Glutamatergic neuron (in vitro differentiated cells): Measurements from ENCODE around the gene TEX11. TPM values are rescaled to one million over a fixed set of nuclear protein-coding genes. Genes with fewer than 3 reads are reported as not detected.
A peak's percentile ranks its signal among the peaks of the same experiment; 100 is the strongest.

Experiments
- DNase-seq: peaks from one replicate; pipeline ENCODE4 v3.0.0; 2022
- H3K27ac Mint-ChIP-seq: one replicate; pipeline ENCODE4 v1.8.0; 2020; ENCODE audit warnings: mild to moderate bottlenecking, mixed read lengths, inconsistent platforms; ENCODE audit not compliant: unreplicated experiment
- H3K27me3 Mint-ChIP-seq: one replicate; pipeline ENCODE4 v1.8.0; 2020; ENCODE audit warnings: mild to moderate bottlenecking, moderate library complexity, mixed read lengths, inconsistent platforms; ENCODE audit not compliant: unreplicated experiment
- H3K36me3 Mint-ChIP-seq: one replicate; pipeline ENCODE4 v1.8.0; 2020; ENCODE audit warnings: mild to moderate bottlenecking, mixed read lengths, inconsistent platforms; ENCODE audit not compliant: unreplicated experiment
- H3K4me1 Mint-ChIP-seq: one replicate; pipeline ENCODE4 v1.8.0; 2020; ENCODE audit warnings: mild to moderate bottlenecking, low read depth, mixed read lengths, inconsistent platforms; ENCODE audit not compliant: unreplicated experiment
- H3K4me3 Mint-ChIP-seq: one replicate; pipeline ENCODE4 v1.8.0; 2020; ENCODE audit warnings: mild to moderate bottlenecking, mixed read lengths, inconsistent platforms; ENCODE audit not compliant: unreplicated experiment
- H3K9me3 Mint-ChIP-seq: one replicate; pipeline ENCODE4 v1.8.0; 2020; ENCODE audit warnings: mild to moderate bottlenecking, moderate library complexity, mixed read lengths, inconsistent platforms; ENCODE audit not compliant: unreplicated experiment
- total RNA-seq: library from RNA; stranded (reverse); fragmentation: NEBNext Ultra II Directional; extraction: Animal tissue kit (Norgen Biotek cat#: 25700); gene quantifications from one replicate; pipeline ENCODE4 v1.2.1, GENCODE V29; 2021; ENCODE audit not compliant: unreplicated experiment
- TF ChIP-seq, protein P1 (sequence below): fragments of 200-600 bp; sonication (generic); IDR thresholded peaks from one replicate; pipeline ENCODE4 v1.5.0; 2021; ENCODE audit not compliant: partially characterized antibody, unreplicated experiment

Gene TEX11
- total RNA-seq, 1 donor from 2014 or later, result not detected

DNA sequence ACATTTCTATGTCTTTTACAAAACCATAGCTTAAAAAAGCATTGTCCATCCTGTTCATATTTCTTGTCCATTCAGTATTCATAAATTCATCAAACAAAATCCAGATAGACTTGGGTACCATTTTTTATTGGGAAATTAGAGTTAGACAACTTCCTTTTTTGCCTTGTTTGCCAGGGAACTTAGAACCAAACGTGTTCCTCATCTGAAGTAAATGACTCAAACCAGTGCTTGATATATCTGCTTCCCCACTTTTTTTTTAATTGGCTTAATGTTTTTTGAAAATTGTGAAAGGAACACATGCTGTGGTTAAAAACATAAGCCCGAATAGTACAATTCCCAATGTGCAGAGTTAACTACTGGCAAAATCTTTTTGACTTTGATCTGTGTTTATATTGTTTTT lies 419.7 kb downstream of the TEX11 start:
- Mint-ChIP-seq H3K27ac (no peak overlapping the region), H3K36me3 (no peaks in the 10 kb centered on the region)
- no peak for DNase-seq

DNA sequence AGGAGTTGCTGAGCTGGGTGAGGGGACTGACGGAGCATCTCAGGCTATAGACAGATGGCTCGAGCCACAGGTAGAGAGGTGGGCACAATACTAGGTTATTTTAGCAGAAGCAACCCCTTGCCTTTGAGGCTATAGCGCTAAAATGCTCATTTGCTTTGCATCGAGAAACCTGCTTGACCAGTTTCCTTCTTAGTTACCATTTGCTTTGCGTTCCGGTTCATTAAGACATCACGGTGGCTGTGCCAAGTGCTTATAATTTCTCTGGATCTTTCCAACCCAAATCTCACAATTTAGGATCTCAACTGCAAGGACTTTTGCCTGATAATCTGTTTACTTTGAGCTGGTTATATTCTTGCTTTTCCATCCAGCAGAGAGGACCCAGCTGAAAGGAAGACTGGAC lies 423.0 kb downstream of the TEX11 start:
- H3K36me3 Mint-ChIP-seq, result no peaks in the 10 kb centered on the region
- H3K27ac Mint-ChIP-seq, result no peak overlapping the region
- no peak for DNase-seq
- no peaks in the 10 kb centered on the region for H3K27me3 Mint-ChIP-seq
- TF ChIP-seq, protein P1, sequence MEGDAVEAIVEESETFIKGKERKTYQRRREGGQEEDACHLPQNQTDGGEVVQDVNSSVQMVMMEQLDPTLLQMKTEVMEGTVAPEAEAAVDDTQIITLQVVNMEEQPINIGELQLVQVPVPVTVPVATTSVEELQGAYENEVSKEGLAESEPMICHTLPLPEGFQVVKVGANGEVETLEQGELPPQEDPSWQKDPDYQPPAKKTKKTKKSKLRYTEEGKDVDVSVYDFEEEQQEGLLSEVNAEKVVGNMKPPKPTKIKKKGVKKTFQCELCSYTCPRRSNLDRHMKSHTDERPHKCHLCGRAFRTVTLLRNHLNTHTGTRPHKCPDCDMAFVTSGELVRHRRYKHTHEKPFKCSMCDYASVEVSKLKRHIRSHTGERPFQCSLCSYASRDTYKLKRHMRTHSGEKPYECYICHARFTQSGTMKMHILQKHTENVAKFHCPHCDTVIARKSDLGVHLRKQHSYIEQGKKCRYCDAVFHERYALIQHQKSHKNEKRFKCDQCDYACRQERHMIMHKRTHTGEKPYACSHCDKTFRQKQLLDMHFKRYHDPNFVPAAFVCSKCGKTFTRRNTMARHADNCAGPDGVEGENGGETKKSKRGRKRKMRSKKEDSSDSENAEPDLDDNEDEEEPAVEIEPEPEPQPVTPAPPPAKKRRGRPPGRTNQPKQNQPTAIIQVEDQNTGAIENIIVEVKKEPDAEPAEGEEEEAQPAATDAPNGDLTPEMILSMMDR, result no peak
- H3K9me3 Mint-ChIP-seq, result no peaks in the 10 kb centered on the region
- H3K4me1 Mint-ChIP-seq, result peaks cover 18% of the 10 kb centered on the region
- no peak overlapping the region for H3K4me3 Mint-ChIP-seq

More for the DNA sequence above, 419.7 kb downstream of the TEX11 start:
- TF ChIP-seq, protein P1, result no peak
- Mint-ChIP-seq H3K27me3 (no peaks in the 10 kb centered on the region), H3K4me3 (no peak overlapping the region), H3K9me3 (no peaks in the 10 kb centered on the region), H3K4me1 (peaks cover 9% of the 10 kb centered on the region)

GRCh38 chrX:70482300-70482699 lies 426.2 kb downstream of the TEX11 start:
- Mint-ChIP-seq H3K27me3 (no peaks in the 10 kb centered on the region), H3K36me3 (no peaks in the 10 kb centered on the region), H3K4me3 (peak overlapping the region; percentile 47), H3K27ac (no peak overlapping the region), H3K4me1 (peaks cover 38% of the 10 kb centered on the region), H3K9me3 (no peaks in the 10 kb centered on the region)
- no peak for DNase-seq
- TF ChIP-seq, protein P1, result no peak

GRCh38 chrX:70481471-70482270 lies 426.8 kb downstream of the TEX11 start:
- Mint-ChIP-seq H3K27me3 (no peaks in the 10 kb centered on the region), H3K9me3 (no peaks in the 10 kb centered on the region), H3K36me3 (no peaks in the 10 kb centered on the region), H3K4me3 (peak overlapping the region; percentile 47), H3K4me1 (peaks cover 42% of the 10 kb centered on the region), H3K27ac (peak overlapping the region; percentile 75)
- TF ChIP-seq, protein P1, result no peak
- no peak for DNase-seq

GRCh38 chrX:70480660-70481018 lies 427.9 kb downstream of the TEX11 start:
- Mint-ChIP-seq H3K4me1 (peaks cover 45% of the 10 kb centered on the region), H3K27ac (peak overlapping the region; percentile 75), H3K9me3 (no peaks in the 10 kb centered on the region), H3K27me3 (no peaks in the 10 kb centered on the region), H3K4me3 (peak overlapping the region; percentile 70), H3K36me3 (no peaks in the 10 kb centered on the region)
- TF ChIP-seq, protein P1, result no peak
- no peak for DNase-seq
